GM23338 (cell line): ENCODE data around the gene ZNF346. TPM values are rescaled to one million over a fixed set of nuclear protein-coding genes. Genes with fewer than 3 reads are reported as not detected.

Experiments used
- ATAC-seq: fragments of 200-7000 bp; cut with Tn5 transposase; 3 replicates; pipeline ENCODE4 v1.9.1; 2020
- DNase-seq: peaks from one replicate; pipeline ENCODE4 v3.0.0-alpha.2; 2015; ENCODE audit warnings: low spot score
- H2AFZ ChIP-seq: fragments of 200-600 bp; sonication (generic); 2 replicates; pipeline ENCODE4 v1.8.0; 2016; ENCODE audit warnings: antibody characterized with exemption, mild to moderate bottlenecking, moderate library complexity
- H3F3A ChIP-seq: fragments of 200-600 bp; sonication (generic); replicated peaks from 2 replicates; pipeline ENCODE4 v1.8.0; 2017; ENCODE audit warnings: antibody characterized with exemption, mixed run types, low read depth
- H3K27ac ChIP-seq: fragments of 200-600 bp; sonication (generic); 2 replicates; pipeline ENCODE4 v1.6.1; 2016; ENCODE audit warnings: low read depth
- H3K27me3 ChIP-seq: fragments of 200-600 bp; sonication (generic); 2 replicates; pipeline ENCODE4 v1.8.0; 2016; ENCODE audit warnings: mild to moderate bottlenecking, mixed run types, moderate library complexity; ENCODE audit not compliant: insufficient read depth
- H3K36me3 ChIP-seq: fragments of 200-600 bp; sonication (generic); 2 replicates; pipeline ENCODE4 v1.8.0; 2016; ENCODE audit warnings: mild to moderate bottlenecking; ENCODE audit not compliant: insufficient read depth
- H3K4me1 ChIP-seq: fragments of 200-600 bp; sonication (generic); 2 replicates; pipeline ENCODE4 v1.8.0; 2016; ENCODE audit warnings: mild to moderate bottlenecking, moderate library complexity; ENCODE audit not compliant: insufficient read depth
- H3K4me2 ChIP-seq: fragments of 200-600 bp; sonication (generic); 2 replicates; pipeline ENCODE4 v1.7.1; 2017; ENCODE audit warnings: mixed run types
- H3K4me3 ChIP-seq: fragments of 200-600 bp; sonication (generic); 2 replicates; pipeline ENCODE4 v1.6.1; 2016; ENCODE audit warnings: mixed run types
- H3K79me2 ChIP-seq: fragments of 200-600 bp; sonication (generic); replicated peaks from 2 replicates; pipeline ENCODE4 v1.8.0; 2017; ENCODE audit warnings: mild to moderate bottlenecking; ENCODE audit not compliant: insufficient read depth
- H3K9me2 ChIP-seq: fragments of 200-600 bp; sonication (generic); 2 replicates; pipeline ENCODE4 v1.8.0; 2017; ENCODE audit not compliant: insufficient read depth
- H4K20me1 ChIP-seq: fragments of 200-600 bp; sonication (generic); replicated peaks from 2 replicates; pipeline ENCODE4 v1.8.0; 2017; ENCODE audit warnings: mild to moderate bottlenecking; ENCODE audit not compliant: insufficient read depth
- H3K27ac Mint-ChIP-seq: 2 replicates; pipeline ENCODE4 v1.8.0; 2020; ENCODE audit warnings: inconsistent platforms, mild to moderate bottlenecking, moderate library complexity, mixed read lengths
- H3K27me3 Mint-ChIP-seq: 3 replicates; pipeline ENCODE4 v1.8.0; 2022; ENCODE audit warnings: low read depth, mild to moderate bottlenecking, moderate library complexity, mixed read lengths, inconsistent platforms; ENCODE audit not compliant: insufficient read depth, poor library complexity
- H3K36me3 Mint-ChIP-seq: 3 replicates; pipeline ENCODE4 v1.8.0; 2021; ENCODE audit warnings: low read depth, mild to moderate bottlenecking, inconsistent platforms, moderate library complexity, mixed read lengths
- H3K4me1 Mint-ChIP-seq: 3 replicates; pipeline ENCODE4 v1.8.0; 2020; ENCODE audit warnings: mild to moderate bottlenecking, inconsistent platforms, mixed read lengths
- H3K4me3 Mint-ChIP-seq: 3 replicates; pipeline ENCODE4 v1.8.0; 2021; ENCODE audit warnings: moderate library complexity, mild to moderate bottlenecking, inconsistent platforms, mixed read lengths
- H3K9me3 Mint-ChIP-seq: 3 replicates; pipeline ENCODE4 v1.8.0; 2020; ENCODE audit warnings: moderate library complexity, mild to moderate bottlenecking, inconsistent platforms, mixed read lengths
- CREB1 ChIP-seq: fragments of 250-450 bp; sonication (Bioruptor Pico); IDR thresholded peaks from 2 replicates; pipeline ENCODE4 v1.5.0; 2020; ENCODE audit warnings: low read depth, mild to moderate bottlenecking, moderate library complexity
- EZH2 ChIP-seq: fragments of 200-600 bp; sonication (generic); IDR thresholded peaks from one replicate; pipeline ENCODE4 v1.8.0; 2017; ENCODE audit warnings: antibody characterized with exemption, mild to moderate bottlenecking, low read depth; ENCODE audit not compliant: unreplicated experiment
- EZH2phosphoT487 ChIP-seq: fragments of 200-600 bp; sonication (generic); IDR thresholded peaks from one replicate; pipeline ENCODE4 v1.8.1; 2018; ENCODE audit warnings: antibody characterized with exemption; ENCODE audit not compliant: unreplicated experiment
- JUNB ChIP-seq: IDR thresholded peaks from one replicate; pipeline ENCODE4 v1.6.1; 2016; ENCODE audit warnings: antibody characterized with exemption; ENCODE audit not compliant: unreplicated experiment
- POLR2AphosphoS5 ChIP-seq: IDR thresholded peaks from 2 replicates; pipeline ENCODE4 v1.6.1; 2016; ENCODE audit warnings: antibody characterized with exemption, low read depth
- ZNF114 ChIP-seq: fragments of 250-450 bp; sonication (Bioruptor Pico); IDR thresholded peaks from 2 replicates; pipeline ENCODE4 v1.5.0; 2020; ENCODE audit warnings: mild to moderate bottlenecking, moderate library complexity
- ZNF331 ChIP-seq: fragments of 250-450 bp; sonication (Bioruptor Pico); IDR thresholded peaks from 2 replicates; pipeline ENCODE4 v1.5.0; 2020; ENCODE audit warnings: low read depth, mild to moderate bottlenecking, moderate library complexity
- polyA plus RNA-seq: library from polyadenylated mRNA; unstranded; fragments of >200 nt; fragmentation: Nextera tagmentation; extraction: Ambion mirVana; gene quantifications from 2 replicates; pipeline ENCODE4 v1.2.1, GENCODE V29; 2016
- total RNA-seq: library from RNA; depleted of rRNA; stranded (reverse); fragments of >200 nt; shearing (Covaris generic); gene quantifications from 2 replicates; pipeline ENCODE4 v1.2.3, GENCODE V29; 2014
- TF ChIP-seq, protein P1 (sequence below): IDR thresholded peaks from one replicate; pipeline ENCODE4 v1.6.1; 2018; ENCODE audit warnings: antibody characterized with exemption; ENCODE audit not compliant: unreplicated experiment
- TF ChIP-seq, protein P2 (sequence below): fragments of 250-450 bp; sonication (Bioruptor Pico); IDR thresholded peaks from 2 replicates; pipeline ENCODE4 v1.5.0; 2020; ENCODE audit warnings: mild to moderate bottlenecking, moderate library complexity

Gene ZNF346
- total and polyA plus RNA-seq, 2 experiments from 2014 or later = 11.0 to 27.2 TPM

DNA sequence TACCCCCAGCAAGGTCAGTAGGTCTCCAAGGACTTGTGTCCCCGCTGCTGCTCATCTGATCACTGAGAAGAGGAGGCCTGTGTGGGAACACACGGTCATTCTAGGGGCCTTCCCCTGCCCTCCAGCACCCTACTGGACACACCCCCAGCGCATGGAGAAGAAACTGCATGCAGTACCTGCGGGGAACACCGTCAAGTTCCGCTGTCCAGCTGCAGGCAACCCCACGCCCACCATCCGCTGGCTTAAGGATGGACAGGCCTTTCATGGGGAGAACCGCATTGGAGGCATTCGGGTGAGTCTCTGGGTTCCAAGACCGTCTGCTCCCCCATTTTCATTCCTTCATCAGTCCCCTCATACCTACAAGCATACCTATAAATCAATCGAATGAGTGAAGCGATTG, 68.3 kb downstream of the ZNF346 start:
- Mint-ChIP-seq H3K27ac (no peak overlapping the region), H3K27me3 (peaks cover 11% of the 10 kb centered on the region), H3K36me3 (peaks cover 38% of the 10 kb centered on the region), H3K9me3 (no peaks in the 10 kb centered on the region; the same call in 2 of the 3 replicates), H3K4me3 (no peak overlapping the region), H3K4me1 (peaks cover 20% of the 10 kb centered on the region)
- H3K4me3 ChIP-seq = no peak overlapping the region
- no peak overlapping the region for H2AFZ ChIP-seq
- no peaks in the 10 kb centered on the region for H3K9me2 ChIP-seq
- H3K79me2 ChIP-seq = peaks cover 22% of the 10 kb centered on the region
- H3K27ac ChIP-seq = no peak overlapping the region
- H3K4me2 ChIP-seq = no peak overlapping the region
- peaks cover 9% of the 10 kb centered on the region for H3F3A ChIP-seq
- H3K4me1 ChIP-seq = peaks cover 9% of the 10 kb centered on the region
- no peaks in the 10 kb centered on the region for H3K27me3 ChIP-seq
- TF ChIP-seq, protein P1, sequence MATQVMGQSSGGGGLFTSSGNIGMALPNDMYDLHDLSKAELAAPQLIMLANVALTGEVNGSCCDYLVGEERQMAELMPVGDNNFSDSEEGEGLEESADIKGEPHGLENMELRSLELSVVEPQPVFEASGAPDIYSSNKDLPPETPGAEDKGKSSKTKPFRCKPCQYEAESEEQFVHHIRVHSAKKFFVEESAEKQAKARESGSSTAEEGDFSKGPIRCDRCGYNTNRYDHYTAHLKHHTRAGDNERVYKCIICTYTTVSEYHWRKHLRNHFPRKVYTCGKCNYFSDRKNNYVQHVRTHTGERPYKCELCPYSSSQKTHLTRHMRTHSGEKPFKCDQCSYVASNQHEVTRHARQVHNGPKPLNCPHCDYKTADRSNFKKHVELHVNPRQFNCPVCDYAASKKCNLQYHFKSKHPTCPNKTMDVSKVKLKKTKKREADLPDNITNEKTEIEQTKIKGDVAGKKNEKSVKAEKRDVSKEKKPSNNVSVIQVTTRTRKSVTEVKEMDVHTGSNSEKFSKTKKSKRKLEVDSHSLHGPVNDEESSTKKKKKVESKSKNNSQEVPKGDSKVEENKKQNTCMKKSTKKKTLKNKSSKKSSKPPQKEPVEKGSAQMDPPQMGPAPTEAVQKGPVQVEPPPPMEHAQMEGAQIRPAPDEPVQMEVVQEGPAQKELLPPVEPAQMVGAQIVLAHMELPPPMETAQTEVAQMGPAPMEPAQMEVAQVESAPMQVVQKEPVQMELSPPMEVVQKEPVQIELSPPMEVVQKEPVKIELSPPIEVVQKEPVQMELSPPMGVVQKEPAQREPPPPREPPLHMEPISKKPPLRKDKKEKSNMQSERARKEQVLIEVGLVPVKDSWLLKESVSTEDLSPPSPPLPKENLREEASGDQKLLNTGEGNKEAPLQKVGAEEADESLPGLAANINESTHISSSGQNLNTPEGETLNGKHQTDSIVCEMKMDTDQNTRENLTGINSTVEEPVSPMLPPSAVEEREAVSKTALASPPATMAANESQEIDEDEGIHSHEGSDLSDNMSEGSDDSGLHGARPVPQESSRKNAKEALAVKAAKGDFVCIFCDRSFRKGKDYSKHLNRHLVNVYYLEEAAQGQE = no peak
- TF ChIP-seq POLR2AphosphoS5 = no peak
- TF ChIP-seq EZH2phosphoT487 = no peak
- TF ChIP-seq ZNF114 = no peak
- no peak for TF ChIP-seq EZH2
- TF ChIP-seq JUNB = no peak
- no peak for TF ChIP-seq ZNF331 (CRISPR knock-in tag)
- no peak for TF ChIP-seq CREB1 (CRISPR knock-in tag)
- TF ChIP-seq, protein P2, sequence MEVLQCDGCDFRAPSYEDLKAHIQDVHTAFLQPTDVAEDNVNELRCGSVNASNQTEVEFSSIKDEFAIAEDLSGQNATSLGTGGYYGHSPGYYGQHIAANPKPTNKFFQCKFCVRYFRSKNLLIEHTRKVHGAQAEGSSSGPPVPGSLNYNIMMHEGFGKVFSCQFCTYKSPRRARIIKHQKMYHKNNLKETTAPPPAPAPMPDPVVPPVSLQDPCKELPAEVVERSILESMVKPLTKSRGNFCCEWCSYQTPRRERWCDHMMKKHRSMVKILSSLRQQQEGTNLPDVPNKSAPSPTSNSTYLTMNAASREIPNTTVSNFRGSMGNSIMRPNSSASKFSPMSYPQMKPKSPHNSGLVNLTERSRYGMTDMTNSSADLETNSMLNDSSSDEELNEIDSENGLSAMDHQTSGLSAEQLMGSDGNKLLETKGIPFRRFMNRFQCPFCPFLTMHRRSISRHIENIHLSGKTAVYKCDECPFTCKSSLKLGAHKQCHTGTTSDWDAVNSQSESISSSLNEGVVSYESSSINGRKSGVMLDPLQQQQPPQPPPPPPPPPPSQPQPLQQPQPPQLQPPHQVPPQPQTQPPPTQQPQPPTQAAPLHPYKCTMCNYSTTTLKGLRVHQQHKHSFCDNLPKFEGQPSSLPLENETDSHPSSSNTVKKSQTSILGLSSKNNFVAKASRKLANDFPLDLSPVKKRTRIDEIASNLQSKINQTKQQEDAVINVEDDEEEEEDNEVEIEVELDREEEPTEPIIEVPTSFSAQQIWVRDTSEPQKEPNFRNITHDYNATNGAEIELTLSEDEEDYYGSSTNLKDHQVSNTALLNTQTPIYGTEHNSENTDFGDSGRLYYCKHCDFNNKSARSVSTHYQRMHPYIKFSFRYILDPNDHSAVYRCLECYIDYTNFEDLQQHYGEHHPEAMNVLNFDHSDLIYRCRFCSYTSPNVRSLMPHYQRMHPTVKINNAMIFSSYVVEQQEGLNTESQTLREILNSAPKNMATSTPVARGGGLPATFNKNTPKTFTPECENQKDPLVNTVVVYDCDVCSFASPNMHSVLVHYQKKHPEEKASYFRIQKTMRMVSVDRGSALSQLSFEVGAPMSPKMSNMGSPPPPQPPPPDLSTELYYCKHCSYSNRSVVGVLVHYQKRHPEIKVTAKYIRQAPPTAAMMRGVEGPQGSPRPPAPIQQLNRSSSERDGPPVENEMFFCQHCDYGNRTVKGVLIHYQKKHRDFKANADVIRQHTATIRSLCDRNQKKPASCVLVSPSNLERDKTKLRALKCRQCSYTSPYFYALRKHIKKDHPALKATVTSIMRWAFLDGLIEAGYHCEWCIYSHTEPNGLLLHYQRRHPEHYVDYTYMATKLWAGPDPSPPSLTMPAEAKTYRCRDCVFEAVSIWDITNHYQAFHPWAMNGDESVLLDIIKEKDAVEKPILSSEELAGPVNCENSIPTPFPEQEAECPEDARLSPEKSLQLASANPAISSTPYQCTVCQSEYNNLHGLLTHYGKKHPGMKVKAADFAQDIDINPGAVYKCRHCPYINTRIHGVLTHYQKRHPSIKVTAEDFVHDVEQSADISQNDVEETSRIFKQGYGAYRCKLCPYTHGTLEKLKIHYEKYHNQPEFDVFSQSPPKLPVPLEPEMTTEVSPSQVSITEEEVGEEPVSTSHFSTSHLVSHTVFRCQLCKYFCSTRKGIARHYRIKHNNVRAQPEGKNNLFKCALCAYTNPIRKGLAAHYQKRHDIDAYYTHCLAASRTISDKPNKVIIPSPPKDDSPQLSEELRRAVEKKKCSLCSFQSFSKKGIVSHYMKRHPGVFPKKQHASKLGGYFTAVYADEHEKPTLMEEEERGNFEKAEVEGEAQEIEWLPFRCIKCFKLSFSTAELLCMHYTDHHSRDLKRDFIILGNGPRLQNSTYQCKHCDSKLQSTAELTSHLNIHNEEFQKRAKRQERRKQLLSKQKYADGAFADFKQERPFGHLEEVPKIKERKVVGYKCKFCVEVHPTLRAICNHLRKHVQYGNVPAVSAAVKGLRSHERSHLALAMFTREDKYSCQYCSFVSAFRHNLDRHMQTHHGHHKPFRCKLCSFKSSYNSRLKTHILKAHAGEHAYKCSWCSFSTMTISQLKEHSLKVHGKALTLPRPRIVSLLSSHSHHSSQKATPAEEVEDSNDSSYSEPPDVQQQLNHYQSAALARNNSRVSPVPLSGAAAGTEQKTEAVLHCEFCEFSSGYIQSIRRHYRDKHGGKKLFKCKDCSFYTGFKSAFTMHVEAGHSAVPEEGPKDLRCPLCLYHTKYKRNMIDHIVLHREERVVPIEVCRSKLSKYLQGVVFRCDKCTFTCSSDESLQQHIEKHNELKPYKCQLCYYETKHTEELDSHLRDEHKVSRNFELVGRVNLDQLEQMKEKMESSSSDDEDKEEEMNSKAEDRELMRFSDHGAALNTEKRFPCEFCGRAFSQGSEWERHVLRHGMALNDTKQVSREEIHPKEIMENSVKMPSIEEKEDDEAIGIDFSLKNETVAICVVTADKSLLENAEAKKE (CRISPR knock-in tag) = no peak
- H4K20me1 ChIP-seq = peaks cover 8% of the 10 kb centered on the region; the same call in 1 of the 2 replicates
- peaks cover 5% of the 10 kb centered on the region for H3K36me3 ChIP-seq
- ATAC-seq (no peak), DNase-seq (no peak)
